GM18526 (cell line): ENCODE data around the gene FCMR.

Experiments
- POLR2A ChIP-seq: IDR thresholded peaks from 3 replicates; pipeline ENCODE4 v1.6.1; 2011; ENCODE audit not compliant: insufficient read length; ENCODE audit errors: extremely low read depth

FCMR gene

DNA sequence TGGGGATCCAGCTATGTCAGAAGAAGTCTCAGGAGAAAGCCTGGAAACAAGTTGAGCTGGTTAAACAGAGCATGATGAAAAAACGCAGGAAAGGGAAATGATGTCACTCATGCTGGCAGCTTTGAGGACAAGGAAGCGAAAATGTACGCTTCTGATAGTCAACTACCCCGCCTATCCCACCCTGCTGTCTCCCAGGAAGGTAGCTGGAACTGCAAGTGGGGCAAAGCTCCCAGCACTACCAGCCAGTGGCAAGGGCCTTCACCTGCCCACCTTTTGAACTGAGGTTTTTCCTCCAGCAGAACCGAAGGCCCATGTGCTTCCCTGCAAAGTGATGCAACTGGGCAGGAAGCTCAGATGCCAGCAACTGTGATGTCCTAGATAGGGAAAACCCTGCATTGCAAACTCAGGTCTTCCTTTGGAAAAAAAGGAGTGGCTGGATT lies 62.6 kb downstream of the FCMR start:
- no peak for TF ChIP-seq POLR2A

DNA sequence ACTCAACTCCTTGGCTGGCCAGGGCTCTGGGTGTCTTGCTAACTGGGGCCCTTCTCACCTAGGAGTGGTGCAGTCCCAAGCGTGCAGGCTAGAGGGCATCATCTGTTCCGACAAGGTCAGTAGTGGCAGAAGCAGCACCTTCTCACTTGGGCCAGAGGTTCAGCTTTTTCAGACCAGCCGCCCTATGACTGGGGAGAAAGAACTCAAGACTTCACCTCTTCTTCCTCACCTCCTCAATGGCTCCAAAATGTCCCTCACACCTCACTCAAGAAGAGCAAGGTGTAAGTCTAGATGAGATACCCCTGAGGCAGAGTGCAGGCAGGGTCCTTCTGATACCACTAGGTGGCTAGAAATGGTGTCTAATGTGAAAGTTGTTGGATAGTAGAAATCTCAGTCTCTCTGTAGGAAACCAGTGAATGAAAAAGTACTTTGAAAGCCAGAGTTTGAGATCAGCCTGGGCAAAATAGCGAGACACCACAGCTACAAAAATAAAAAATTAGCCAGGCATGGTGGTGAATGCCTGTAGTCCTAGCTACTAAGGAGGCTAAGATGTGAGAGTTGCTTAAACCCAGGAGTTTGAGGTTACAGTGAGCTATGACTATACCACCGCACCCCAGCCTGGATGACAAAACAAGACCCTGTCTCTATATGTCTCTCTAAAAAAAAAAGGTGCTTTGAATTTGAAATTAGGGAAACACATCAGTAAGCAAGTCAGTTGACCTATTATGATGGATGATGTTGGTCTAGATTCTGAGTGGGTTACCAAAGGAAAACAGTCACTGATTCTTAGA lies 64.9 kb downstream of the FCMR start:
- TF ChIP-seq POLR2A: no peak

DNA sequence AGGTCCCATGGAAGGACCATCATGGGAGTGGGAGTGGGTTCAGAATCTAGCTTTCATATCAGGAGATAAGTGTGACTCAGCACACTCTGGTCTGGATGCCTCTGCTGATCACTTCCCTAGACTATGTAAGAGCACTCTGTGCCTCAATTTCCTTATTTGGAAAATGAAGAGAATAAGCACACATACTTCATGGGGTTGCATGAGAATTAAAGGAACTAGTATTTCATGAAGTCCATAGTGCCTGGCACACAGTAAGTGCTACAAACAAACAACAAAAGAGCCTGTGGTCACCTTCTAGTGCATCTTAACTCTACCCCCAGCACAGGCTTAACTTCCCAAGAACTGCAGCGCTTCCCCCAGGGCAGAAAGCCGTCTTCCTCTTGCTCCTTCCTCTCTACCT lies 65.9 kb downstream of the FCMR start:
- no peak for TF ChIP-seq POLR2A

DNA sequence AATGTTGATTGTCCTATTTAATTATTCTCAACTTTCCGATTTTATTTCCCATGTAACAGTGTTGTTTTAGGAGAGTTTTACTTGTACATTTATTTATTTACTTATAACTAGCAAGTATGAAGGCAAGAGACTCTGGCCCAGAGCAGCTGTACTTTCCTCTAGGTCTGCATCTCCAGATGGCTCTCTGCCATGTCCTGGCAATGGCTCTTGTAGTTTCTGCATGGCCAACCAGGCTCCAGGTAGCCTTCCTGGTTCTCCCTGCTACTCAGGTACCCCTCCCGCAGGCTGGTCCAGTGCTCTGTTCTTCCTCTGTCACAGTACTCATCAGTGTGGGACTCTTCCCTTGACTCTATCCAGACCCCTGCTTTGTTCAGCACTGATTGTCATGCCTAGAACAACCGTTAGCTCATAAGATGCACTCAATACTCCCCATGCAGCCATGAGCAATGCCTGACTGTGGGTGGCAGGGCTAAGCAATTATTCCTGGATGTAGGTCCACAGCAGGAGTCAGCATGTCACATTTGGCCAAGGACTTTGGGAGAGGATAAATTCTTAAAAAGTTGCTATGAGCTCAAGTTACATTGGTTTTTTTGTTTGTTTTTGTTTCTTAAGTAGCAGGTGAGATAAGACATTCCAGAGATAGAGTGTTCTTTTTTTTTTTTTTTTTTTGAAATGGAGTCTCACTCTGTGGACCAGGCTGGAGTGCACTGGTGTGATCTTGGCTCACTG lies 67.2 kb downstream of the FCMR start:
- no peak for TF ChIP-seq POLR2A
